Measurements from ENCODE around the gene S100A1.
"Not testable (repeated sequence)": the region's sequence is repeated elsewhere in the genome, so short reads cannot be mapped to it uniquely, and the experiment has no call there.

S100A1 gene

DNA sequence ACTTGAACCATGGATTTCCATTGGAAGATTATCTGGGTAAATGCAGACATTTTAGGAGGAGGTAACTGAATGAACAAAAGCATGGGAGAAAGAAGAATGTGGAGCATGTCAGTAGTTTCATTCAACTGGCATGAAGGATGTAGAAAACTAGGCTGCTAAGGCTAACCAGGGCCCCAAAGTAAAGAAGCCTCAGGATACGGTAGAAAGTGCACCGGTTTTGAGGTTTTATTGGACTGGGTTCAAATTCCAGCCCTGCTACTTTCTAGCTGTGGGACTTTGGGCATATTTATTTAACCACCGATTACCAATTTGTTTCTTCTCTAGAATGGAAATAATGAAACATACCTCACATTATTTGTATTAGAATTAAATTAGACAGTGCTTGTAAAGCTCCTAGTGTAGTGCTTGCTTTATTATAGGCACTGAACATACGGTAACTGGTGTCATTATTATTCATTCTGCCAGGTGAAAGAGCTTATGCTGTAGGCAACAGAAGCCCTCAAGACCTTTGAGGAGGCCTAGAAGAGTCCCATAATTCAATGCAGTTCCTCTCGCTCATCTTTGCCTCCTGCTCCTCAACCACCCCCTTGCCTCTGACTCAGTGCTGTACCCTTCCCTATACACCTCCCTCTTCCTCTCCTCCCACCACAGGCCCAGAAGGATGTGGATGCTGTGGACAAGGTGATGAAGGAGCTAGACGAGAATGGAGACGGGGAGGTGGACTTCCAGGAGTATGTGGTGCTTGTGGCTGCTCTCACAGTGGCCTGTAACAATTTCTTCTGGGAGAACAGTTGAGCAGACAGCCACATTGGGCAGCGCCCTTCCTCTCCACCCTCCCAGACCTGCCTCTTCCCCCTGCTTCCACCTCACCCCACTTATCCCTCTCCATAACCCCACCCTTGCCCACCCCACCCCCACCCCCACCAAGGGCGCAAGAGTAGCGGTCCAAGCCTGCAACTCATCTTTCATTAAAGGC is 3.1 kb downstream of the S100A1 start:
- no peak for DNase-seq

DNA sequence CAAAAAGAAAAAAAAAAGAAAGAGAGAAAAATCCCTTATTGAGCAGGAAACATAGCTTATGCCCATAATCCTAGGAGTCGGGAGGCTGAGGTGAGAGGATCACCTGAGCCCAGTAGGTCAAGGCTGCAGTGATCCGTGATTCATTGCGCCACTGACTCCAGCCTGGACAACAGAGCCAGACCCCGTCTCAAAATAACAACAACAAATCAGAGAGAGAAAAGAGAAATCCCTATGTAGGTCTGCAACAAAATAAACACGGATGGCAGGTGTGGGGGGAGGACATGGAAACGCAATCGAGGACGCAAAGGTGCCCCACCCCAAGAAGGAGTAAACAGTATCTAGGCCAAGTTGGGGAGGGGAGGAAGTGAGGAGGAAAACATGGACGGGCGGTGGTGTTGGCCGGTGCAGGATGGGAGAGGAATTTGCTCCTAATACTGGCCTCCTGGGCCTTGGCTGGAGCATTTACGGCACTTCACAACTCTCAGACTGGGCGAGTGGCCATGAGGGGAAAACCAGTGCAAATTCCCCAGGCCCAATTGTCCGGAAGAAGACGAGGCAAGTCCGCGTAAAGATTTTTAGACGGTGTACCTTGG is 5.0 kb downstream of the S100A1 start:
- no peak for DNase-seq

DNA sequence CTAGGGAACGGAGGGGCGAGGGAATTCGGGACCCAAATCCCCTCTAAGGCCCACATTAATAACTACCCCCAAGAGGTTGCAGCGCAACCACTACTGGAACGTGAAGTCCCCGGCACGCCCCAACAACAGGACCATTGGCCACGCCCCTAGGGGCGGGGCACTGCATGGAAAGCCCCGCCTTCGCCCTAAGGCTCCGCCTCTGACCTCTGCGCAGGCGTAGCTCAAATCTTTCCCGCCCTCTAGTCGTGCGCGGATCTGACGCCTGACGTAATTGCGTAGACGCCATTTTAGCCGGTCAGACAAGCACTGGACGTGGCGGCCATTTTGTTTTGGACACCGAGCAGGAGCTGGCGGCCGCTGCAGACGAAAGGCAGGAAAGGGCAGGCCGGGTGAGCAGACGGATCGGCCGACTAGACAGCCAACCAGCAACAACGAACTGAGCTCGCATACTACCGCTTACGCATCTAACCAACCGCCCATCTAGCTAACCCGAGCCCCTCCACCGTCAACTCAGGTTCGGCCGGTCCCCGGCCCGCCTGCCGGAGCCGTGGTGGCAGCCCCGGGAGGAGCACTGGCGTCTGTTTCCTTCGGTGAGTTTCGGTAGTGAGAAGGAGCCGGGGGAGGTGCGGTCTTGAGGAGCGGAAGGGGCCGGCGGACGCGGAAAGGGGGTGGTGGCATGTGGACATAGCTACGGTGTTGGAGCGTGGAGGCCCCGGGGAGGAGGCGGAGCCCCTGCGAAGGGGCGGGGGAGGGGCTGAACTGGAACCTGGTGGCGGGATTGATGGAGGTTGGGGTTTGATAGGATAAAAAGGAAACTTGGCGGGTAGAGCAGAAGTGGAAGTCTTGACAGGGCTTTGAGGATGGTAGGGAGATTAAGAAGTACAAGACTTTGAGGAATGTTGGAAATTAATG is 5.8 kb downstream of the S100A1 start, which contains the start of gene CHTOP:
CHTOP (plus strand) TSS at position 313 of the 912 bp plus-strand sequence. CDS start 2,523 bp downstream, outside the sequence.
- DNase-seq: peak; percentile 97

DNA sequence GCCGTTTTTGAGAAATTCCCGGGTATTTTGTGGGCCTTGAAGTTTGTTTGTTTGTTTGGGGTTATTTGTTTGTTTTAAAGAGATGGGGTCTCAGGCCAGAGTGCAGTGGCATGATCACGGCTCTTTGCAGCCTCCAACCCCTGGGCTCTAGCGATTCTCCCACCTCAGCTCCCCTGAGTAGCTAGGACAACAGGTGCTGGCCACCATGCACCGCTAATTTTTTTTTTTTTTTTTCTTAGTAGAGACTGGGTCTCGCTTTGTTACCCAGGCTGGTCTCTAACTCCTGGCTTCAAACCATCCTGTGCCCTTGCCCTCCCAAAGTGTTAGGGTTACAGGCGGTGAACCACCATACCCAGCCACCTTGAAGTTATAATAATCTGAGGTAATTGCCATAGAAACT is 7.6 kb downstream of the S100A1 start:
- DNase-seq: no peak

DNA sequence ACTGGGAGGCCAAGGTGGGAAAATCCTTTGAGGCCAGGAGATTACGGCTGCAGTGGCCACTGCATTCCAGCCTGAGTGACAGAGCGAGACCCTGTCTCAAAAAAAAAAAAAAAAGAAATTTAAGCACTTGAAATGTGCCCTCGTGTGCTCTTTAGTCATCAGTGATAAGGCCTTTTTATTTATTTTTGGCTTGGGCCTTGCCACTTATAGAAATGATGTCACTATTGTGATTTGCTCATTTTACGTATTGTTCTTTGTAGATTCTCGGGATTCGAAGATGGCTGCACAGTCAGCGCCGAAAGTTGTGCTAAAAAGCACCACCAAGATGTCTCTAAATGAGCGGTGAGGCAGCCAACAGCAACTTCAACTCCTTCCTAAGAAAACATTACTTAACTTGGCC is 8.1 kb downstream of the S100A1 start:
- DNase-seq: no peak

DNA sequence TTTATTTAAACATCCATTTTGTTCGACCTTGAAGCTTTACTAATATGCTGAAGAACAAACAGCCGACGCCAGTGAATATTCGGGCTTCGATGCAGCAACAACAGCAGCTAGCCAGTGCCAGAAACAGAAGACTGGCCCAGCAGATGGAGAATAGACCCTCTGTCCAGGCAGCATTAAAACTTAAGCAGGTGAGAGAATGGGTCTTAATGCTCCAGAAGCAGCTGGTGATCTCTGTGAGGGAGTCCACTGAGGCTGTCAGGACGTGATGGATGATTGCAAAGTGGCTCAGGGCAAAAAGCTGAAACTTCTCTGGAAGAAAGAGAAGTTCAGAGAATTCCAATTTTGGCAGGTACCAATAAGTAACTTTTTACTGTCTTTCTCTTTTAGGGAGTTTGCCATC is 10.0 kb downstream of the S100A1 start:
- DNase-seq: no peak

DNA sequence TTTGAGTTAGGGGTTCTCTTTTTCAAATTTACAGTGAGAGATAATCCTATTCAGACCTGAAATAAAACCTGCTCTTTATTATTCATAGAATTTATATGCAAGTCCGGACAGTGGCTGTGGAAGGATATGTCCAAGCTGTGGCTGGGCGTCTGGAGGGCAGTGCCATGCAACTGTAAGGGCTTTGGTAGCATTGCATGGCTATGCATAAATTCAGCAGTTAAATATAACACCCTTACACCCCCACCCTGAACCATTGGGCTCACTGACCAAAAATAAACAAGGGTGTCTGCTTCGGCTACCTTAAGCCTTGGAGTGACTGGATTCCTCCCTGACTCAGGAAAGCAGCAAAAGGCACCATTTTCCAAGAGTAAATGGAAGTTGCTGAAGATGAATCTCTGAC is 11.0 kb downstream of the S100A1 start:
- no peak for DNase-seq

DNA sequence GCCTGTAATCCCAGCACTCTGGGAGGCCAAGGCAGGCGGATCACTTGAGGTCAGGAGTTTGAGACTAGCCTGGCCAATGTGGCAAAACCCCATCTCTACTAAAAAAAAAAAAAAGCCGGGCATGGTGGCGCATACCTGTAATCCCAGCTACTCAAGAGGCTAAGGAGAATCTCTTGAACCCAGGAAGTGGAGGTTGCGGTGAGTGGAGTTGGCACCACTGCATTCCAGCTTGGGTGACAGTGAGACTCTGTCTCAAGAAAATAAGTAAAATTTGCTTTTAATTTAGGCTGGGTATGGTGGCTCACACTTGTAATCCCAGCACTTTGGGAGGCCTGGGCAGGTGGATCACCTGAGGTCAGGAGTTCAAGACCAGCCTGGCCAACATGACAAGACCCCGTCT is 12.0 kb downstream of the S100A1 start:
- not testable (repeated sequence) for DNase-seq

DNA sequence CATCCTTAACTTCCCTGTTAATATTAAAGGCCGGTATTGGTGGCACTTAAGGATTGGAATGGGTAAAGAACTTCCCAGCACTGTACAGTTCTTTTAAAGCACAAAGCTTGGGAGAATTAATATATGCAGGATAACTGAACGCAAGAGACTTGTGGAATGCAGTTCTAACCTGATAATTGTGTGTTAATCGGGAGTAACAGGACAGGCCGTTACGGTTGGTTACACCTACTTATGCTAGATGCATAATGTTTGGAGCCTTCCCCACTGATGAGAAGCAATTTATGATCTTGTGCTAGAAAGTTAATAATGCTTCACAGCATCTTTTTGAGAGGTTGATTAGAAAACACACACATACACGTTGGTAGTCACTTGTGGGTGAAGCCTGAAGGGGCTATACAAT is 12.6 kb downstream of the S100A1 start:
- DNase-seq: no peak

DNA sequence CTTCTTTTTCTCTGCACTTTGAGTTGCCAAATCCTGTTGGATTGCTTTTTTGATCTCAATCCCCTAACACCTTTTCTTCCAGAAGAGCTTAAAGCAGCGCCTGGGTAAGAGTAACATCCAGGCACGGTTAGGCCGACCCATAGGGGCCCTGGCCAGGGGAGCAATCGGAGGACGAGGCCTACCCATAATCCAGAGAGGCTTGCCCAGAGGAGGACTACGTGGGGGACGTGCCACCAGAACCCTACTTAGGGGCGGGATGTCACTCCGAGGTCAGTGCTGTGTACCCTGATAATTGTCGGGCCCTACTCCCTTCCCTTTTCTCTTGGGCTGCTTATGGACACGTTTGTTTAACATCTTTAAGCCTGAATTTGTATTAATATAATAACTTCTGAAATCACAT is 13.9 kb downstream of the S100A1 start:
- no peak for DNase-seq

DNA sequence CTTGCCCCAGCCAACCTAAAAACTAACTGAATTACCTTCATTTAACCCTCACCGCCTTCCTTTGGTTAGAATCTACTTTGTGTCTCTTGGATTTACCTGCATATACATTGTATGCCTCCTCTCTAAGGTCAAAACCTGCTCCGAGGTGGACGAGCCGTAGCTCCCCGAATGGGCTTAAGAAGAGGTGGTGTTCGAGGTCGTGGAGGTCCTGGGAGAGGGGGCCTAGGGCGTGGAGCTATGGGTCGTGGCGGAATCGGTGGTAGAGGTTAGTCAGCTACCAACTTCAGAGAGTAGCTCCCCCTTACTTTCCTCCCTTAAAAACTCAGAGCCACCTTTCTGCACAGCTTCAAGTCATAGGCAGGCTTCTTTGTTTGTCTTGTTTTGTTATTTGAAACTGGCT is 14.9 kb downstream of the S100A1 start:
- DNase-seq: no peak

DNA sequence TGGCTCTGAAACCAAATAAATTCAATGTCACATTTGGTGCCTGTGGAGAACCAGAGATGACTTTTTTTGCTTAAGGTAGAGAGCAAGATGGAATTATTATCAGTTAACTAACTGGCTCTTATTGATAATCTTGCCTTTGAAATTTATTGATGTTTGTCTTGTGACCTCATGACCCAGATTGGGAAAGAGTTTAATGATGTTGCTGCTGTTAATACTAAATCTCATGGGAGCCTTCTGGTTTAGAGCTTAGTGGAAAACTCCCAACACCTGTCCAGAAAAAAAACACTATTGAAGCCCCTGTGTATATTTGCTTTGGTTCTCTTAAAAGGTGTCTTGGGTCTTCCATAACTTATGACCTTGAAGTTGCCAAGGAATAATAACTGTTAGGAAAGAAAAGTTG is 15.6 kb downstream of the S100A1 start:
- no peak for DNase-seq

DNA sequence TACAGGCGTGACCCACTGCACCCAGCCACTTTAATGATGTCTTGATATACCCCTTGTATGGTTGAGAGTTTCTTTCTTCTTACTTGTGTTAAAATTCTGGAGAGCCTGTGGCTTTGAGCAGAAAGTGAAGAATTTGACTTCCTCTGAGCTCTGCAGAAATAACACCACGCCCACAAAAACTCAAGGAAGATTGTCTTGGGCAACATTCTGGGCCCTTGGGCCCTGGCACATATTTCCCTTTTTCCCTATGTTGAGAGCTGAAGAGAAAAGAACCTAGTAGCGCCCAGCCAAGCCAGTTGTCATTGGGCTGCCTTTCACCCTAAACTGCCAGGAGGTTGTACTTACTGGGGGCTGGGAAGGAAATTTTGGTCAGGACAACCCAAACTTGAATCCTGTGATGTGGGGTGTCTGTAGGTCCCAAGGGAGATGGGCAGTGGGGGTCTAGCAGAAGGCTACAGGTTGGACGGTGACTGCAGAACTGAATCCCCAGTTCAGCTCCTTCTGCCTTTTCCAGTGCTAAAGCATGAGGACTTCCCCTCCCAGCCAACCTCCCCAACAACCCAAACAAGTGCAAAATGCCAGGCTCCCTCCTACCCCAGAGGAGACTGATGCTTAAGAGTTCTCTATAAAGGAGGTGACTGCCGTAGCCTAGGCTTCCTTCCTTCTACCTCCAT is 18.6 kb downstream of the S100A1 start:
- DNase-seq: peak in 1 of 2 donors; percentile 25

DNA sequence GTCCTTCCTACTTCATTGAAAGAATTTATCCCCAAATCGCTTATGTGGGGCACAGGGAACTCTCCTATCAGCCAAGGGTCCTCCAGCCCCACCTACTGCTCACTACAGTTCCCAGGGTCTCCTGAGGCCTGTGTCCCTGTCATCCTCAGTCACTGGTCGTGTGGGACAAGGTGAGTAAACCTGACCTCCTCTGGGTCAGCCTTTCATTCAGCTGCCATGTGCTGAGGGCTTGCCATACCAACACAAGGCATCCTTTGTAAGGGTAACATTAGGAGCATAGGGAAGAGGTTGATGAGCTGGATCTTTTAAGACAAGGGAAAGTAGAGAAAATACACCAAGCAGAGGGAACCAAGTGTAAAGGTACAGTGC is 19.1 kb downstream of the S100A1 start:
- no peak for DNase-seq

DNA sequence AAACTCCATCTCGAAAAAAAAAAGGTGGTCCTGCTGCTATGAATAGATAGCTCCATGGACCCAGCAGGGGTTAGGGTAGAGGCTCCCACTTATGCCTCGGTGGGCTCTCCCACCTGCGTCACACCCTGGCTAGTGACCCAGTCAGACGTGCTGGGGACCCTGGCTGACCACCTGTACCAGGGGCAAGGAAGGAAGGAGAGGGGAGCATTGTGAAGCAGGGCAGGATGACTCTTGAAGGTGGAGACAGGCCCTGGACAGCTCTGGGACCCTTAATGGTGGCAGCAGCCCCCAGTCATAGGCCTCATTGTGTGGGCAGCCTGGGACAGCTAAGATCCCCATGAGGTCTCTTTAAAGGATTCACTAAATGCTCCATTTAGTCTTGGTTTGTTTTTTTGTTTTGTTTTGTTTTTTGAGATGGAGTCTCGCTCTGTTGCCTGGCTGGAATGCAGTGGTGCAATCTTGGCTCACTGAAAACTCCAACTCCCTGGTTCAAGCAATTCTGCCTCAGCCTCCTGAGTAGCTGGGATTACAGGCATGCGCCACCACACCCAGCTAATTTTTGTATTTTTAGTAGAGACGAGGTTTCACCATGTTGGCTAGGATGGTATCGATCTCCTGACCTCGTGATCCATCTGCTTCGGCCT is 19.9 kb downstream of the S100A1 start:
- no peak for DNase-seq

DNA sequence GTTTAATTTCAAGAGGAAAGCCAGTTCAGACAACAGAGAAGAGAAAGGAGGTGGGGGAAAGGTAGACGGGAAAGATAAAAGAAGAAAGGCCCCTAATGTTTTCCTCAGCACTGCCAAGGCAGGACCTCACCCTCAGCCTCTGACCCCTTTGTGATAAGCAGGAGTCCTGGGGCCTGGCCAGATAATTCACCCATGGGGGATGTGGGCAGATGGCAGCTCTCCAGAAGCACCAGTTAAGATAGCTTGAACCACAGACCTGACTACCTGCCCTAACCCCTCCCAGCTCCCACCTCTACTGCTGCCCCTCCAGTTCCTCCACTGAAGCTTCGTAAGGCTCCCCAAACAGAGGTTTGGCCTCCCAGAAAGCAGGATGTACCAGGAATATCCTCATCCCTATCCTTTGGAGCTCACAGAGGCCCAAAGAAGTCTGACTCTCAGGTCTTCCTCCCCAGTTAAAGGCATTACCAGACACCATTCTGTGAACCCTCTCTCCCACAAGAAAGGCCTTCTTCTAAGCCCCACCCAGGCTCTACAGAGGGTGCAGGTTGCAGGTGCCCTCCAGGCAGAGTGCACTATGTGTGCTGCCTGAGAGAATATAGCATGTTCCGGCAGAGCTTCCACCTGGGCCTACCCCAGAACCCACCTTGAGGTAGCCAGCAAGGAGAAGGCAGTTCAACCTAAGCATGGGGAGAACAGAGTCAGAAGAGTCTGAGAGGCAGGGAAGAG is 21.1 kb downstream of the S100A1 start:
- DNase-seq: peak in 1 of 2 donors; percentile 29

DNA sequence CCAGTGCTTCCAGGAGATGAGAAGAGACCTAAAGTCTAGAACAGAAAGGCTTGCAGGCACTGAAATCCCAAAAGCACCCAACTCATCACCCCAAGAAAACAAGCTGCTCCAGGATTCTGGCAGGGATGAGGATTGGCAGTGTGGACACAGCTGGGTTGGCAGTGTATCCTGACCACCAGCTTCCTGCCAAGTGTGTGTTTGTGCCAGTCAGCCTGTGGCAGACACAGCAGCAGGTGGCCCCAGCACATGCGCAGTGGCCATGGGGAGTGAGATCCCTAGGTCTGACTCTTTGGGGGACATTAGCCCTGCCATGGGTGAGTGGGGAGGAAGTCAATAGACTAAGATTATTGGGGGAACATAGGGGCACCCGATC is 21.6 kb downstream of the S100A1 start:
- DNase-seq: no peak

DNA sequence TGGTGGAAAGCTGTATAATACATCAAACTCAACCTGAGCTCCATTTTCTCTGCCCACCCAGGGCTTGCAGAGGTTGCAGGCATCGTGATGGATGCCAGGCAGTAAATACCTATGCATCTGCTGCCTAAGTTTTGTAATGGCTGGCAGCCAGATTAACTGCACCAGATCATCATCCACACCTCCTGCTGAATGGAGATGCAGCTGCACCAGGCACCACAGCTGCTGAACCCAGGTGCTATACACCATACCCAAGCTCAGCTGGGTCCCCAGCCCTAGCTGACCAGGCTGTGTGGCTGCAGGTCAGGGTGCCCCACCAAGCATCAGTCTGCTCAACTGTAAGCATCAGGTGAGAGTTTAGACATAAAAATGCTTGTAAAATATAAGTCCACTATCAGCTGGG is 23.5 kb downstream of the S100A1 start:
- no peak for DNase-seq

DNA sequence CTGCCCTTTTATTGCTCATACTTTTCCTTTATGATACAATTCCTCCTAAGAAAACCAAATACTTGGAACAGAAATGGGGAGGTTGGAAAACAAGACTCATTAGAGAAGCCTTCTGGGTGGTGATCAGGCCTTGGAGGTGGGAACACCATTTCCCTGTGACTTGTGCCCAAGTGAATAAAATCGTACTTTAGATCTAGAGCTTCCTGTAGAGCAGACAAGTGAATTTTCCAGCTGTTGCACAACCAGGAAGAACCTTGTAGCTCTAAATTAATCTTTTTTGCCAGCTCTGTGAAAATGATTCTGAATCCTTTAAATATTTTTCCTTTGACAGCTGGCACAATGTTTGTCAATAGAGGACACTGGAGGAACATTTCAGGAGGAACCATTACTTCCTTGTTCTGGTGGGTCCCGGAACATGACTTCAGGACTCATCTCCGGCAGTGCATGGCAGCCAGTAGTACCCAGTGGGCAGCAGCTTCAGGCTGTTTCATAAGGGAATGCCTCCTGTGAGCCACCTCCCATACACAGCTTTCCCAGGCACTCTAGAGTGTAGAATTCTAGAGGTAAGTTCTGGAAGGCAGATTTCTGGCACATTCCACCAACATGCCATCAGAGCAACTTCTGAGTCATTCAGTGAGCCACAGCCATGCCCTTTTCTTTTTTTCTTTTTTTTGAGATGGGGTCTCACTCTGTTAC is 24.7 kb downstream of the S100A1 start:
- DNase-seq: no peak

DNA sequence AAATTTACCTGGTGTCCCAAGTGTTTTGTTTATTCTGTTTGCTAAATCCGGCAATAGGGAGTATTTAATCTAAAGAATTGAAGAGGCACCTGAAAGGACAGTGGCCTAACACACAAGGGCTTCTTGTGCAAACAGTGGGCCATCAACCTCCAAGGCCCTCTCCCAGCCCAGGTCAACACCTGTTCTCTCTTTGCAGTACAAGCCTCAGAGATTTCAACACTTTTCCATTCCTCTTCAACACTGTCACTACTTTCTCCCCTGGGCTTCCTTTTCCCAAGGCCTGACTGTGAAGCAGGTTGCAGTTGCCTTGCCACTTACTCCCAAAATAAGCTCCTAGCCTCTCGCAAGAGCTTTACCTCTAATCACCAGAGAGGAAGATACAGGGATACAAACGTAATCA is 27.1 kb downstream of the S100A1 start:
- DNase-seq: no peak

Data from CD4-positive, alpha-beta T cell treated with Interleukin-4 for 1 hour (primary cell).